NCI-H69 (cell line): ENCODE results near the gene MARCHF7.
"Not testable (repeated sequence)": the region's sequence is repeated elsewhere in the genome, so short reads cannot be mapped to it uniquely, and the experiment has no call there.

Experiments used
- DNase-seq: peaks from one replicate; lab custom pipeline; 2025; lab: John Stamatoyannopoulos, UW

Gene MARCHF7

GRCh38 chr2:159712143-159712928, at the start of gene MARCHF7:
Gene MARCHF7 (plus strand): TSS chr2:159712506. CDS start chr2:159729023, 16,517 bp downstream.
- peak; percentile 96 for DNase-seq

GRCh38 chr2:159667423-159667822, 44.9 kb upstream of the MARCHF7 start:
- DNase-seq: not testable (repeated sequence)

GRCh38 chr2:159671047-159671446, 41.3 kb upstream of the MARCHF7 start:
- DNase-seq: no peak

- peak; percentile 3 for DNase-seq
Measured at GRCh38 chr2:159677654-159678053, 34.7 kb upstream of the MARCHF7 start.

- DNase-seq: no peak
Measured at GRCh38 chr2:159680692-159681091, 31.6 kb upstream of the MARCHF7 start.

- no peak for DNase-seq
Measured at GRCh38 chr2:159683817-159684216, 28.5 kb upstream of the MARCHF7 start.

GRCh38 chr2:159684796-159685195, 27.5 kb upstream of the MARCHF7 start:
- no peak for DNase-seq

- no peak for DNase-seq
Measured at GRCh38 chr2:159694500-159695040, 17.7 kb upstream of the MARCHF7 start.

GRCh38 chr2:159695795-159696448, 16.4 kb upstream of the MARCHF7 start:
- DNase-seq: no peak

GRCh38 chr2:159703491-159703890, 8.8 kb upstream of the MARCHF7 start:
- no peak for DNase-seq

- no peak for DNase-seq
Measured at GRCh38 chr2:159706385-159706980, 5.8 kb upstream of the MARCHF7 start.

GRCh38 chr2:159708066-159708760, 4.1 kb upstream of the MARCHF7 start:
- no peak for DNase-seq

- DNase-seq: no peak
Measured at GRCh38 chr2:159710601-159711180, 1.6 kb upstream of the MARCHF7 start.

GRCh38 chr2:159711562-159712142, 654 bp upstream of the MARCHF7 start:
- no peak for DNase-seq

- DNase-seq: peak; percentile 34
Measured at GRCh38 chr2:159712929-159713420, 669 bp downstream of the MARCHF7 start.

GRCh38 chr2:159713631-159714246, 1.4 kb downstream of the MARCHF7 start:
- DNase-seq: peak; percentile 51

GRCh38 chr2:159714247-159714930, 2.1 kb downstream of the MARCHF7 start:
- no peak for DNase-seq

- no peak for DNase-seq
Measured at GRCh38 chr2:159715451-159715850, 3.1 kb downstream of the MARCHF7 start.

GRCh38 chr2:159716409-159716808, 4.1 kb downstream of the MARCHF7 start:
- DNase-seq: not testable (repeated sequence)

GRCh38 chr2:159716857-159717256, 4.6 kb downstream of the MARCHF7 start:
- no peak for DNase-seq
